Suprapubic skin (tissue), 4 donors: Measurements from ENCODE around the gene ITPRID2.

Experiments
- EP300 ChIP-seq: sonication (generic); formaldehyde crosslinking; IDR thresholded peaks from one replicate; pipeline ENCODE4 v1.6.1; 2017; ENCODE audit warnings: antibody characterized with exemption
- POLR2AphosphoS5 ChIP-seq, 3 donors: sonication (generic); formaldehyde crosslinking; IDR thresholded peaks; one replicate each; pipeline ENCODE4 v1.6.1; 2017; ENCODE audit warnings: antibody characterized with exemption in 3 of 3
- TF ChIP-seq, protein P1 (sequence below), 2 donors: fragments of 200-600 bp in 1 of 2; fragments of 450-650 bp in 1 of 2; sonication (generic) in 1 of 2; IDR thresholded peaks; one replicate each; pipeline ENCODE4 v1.5.1; 2016 to 2019; ENCODE audit warnings: antibody characterized with exemption in 2 of 2, mild to moderate bottlenecking in 1 of 2, moderate library complexity in 1 of 2

DNA sequence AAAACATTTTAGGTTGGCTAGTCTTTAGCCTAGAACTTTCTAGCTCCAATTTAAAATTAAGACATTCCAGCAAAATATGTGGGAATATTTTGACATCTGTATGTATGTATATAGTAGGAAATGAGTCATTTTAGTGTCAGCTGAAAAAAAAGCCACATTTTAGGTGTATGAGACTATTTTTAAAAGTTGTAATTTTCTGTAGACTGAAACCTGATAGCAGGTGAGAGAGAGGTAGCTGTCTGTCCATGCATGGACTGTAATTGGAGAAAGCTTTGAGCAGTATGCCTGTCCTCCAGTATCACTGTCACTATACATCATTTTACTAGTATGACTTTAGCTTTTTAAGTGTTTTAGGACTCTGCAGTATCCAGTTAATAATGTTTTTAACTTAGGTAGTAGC, 68.0 kb downstream of the ITPRID2 start:
- TF ChIP-seq POLR2AphosphoS5 (IDR thresholded peaks at IDR 0.05) (no peak), EP300 (no peak)
- TF ChIP-seq, protein P1, sequence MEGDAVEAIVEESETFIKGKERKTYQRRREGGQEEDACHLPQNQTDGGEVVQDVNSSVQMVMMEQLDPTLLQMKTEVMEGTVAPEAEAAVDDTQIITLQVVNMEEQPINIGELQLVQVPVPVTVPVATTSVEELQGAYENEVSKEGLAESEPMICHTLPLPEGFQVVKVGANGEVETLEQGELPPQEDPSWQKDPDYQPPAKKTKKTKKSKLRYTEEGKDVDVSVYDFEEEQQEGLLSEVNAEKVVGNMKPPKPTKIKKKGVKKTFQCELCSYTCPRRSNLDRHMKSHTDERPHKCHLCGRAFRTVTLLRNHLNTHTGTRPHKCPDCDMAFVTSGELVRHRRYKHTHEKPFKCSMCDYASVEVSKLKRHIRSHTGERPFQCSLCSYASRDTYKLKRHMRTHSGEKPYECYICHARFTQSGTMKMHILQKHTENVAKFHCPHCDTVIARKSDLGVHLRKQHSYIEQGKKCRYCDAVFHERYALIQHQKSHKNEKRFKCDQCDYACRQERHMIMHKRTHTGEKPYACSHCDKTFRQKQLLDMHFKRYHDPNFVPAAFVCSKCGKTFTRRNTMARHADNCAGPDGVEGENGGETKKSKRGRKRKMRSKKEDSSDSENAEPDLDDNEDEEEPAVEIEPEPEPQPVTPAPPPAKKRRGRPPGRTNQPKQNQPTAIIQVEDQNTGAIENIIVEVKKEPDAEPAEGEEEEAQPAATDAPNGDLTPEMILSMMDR (IDR thresholded peaks at IDR 0.05): no peak
